ENCODE measurements around the gene IQCN. TPM values are rescaled to one million over a fixed set of nuclear protein-coding genes. Genes with fewer than 3 reads are reported as not detected.

The IQCN gene
- total and polyA plus RNA-seq, 4 donors: 0.19 to 2.4 (median 0.53) TPM

DNA sequence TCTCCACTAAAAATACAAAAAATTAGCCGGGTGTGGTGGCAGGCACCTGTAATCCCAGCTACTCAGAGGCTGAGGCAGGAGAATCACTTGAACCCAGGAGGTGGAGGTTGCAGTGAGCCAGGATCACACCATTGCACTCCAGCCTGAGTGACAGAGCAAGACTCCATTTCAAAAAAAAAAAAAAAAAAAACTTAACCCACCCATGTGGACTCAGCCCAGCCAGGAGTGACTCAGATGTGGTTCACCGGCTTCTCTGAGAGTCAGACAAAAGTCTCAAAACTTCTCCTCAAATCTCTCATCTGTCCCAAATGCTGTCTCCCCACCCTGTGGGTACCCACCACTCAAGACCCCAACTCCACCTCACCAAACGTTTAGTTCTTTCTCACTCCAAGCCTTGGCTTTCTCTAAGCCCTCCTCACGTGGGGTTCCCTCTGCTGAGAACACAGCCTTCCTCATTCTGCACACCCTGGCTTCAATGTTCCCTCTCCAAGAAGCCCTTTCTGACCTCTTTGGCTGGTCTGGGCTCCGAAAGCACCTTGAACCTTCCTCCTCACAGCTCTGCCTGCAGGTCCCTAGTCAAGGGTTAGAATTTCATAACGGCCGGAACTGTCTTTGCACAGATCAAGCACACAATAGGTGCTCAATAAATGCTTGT, 59.3 kb downstream of the IQCN start:
- no peak overlapping the region for H3K9ac ChIP-seq (ENCODE audit: low read depth in 1 of 2, low read length in 2 of 2)
- no peaks in the 10 kb centered on the region for H3K36me3 ChIP-seq (ENCODE audit: control insufficient read depth in 4 of 4, insufficient read depth in 3 of 4, low read depth in 1 of 4, low read length in 3 of 4)
- no peak for DNase-seq (ENCODE audit: low spot score)
- H3K4me3 ChIP-seq (ENCODE audit: low read depth in 1 of 3, low read length in 3 of 3): no peak overlapping the region
- no peaks in the 10 kb centered on the region for H3K9me3 ChIP-seq (ENCODE audit: control insufficient read depth in 4 of 4, low read length in 3 of 4)
- no peaks in the 10 kb centered on the region for H3K27me3 ChIP-seq (ENCODE audit: control insufficient read depth in 4 of 4, insufficient read depth in 4 of 4, low read length in 3 of 4)
- H3K4me1 ChIP-seq (ENCODE audit: control insufficient read depth in 4 of 4, insufficient read depth in 4 of 4, low read length in 3 of 4): no peaks in the 10 kb centered on the region
- no peak for TF ChIP-seq REST (IDR thresholded peaks at IDR 0.05)
- no peak for TF ChIP-seq SP1 (IDR thresholded peaks at IDR 0.05)
- no peak for TF ChIP-seq MAX (IDR thresholded peaks at IDR 0.05)
- TF ChIP-seq, protein P1, sequence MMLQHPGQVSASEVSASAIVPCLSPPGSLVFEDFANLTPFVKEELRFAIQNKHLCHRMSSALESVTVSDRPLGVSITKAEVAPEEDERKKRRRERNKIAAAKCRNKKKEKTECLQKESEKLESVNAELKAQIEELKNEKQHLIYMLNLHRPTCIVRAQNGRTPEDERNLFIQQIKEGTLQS (IDR thresholded peaks at IDR 0.05): no peak
- TF ChIP-seq HNF4G (IDR thresholded peaks at IDR 0.05): no peak
- no peak overlapping the region for H3K27ac ChIP-seq (ENCODE audit: low read depth in 1 of 2, low read length in 2 of 2)
- WGBS: 76% methylated on average over 7 of the region's 7 CpGs

GRCh38 chr19:18211683-18212082, 62.6 kb downstream of the IQCN start:
- Histone ChIP-seq H3K27me3 (ENCODE audit: control insufficient read depth in 4 of 4, insufficient read depth in 4 of 4, low read length in 3 of 4) (no peaks in the 10 kb centered on the region), H3K9me3 (ENCODE audit: control insufficient read depth in 4 of 4, low read length in 3 of 4) (no peaks in the 10 kb centered on the region), H3K9ac (ENCODE audit: low read depth in 1 of 2, low read length in 2 of 2) (no peak overlapping the region), H3K4me3 (ENCODE audit: low read depth in 1 of 3, low read length in 3 of 3) (no peak overlapping the region), H3K27ac (ENCODE audit: low read depth in 1 of 2, low read length in 2 of 2) (no peak overlapping the region), H3K4me1 (ENCODE audit: control insufficient read depth in 4 of 4, insufficient read depth in 4 of 4, low read length in 3 of 4) (no peaks in the 10 kb centered on the region), H3K36me3 (ENCODE audit: control insufficient read depth in 4 of 4, insufficient read depth in 3 of 4, low read depth in 1 of 4, low read length in 3 of 4) (no peaks in the 10 kb centered on the region)
- TF ChIP-seq NR2F2 (IDR thresholded peaks at IDR 0.05) (no peak), SP1 (IDR thresholded peaks at IDR 0.05) (no peak), HNF4G (IDR thresholded peaks at IDR 0.05) (no peak), YY1 (IDR thresholded peaks at IDR 0.05) (no peak), GABPA (IDR thresholded peaks at IDR 0.05 in 1 of 2, conservative IDR thresholded peaks at IDR 0.05 in 1 of 2) (no peak), REST (IDR thresholded peaks at IDR 0.05) (no peak), EGR1 (IDR thresholded peaks at IDR 0.05; ENCODE audit: low read depth in 2 of 2) (no peak), FOXA2 (IDR thresholded peaks at IDR 0.05) (no peak), MAX (IDR thresholded peaks at IDR 0.05) (no peak), CTCF (IDR thresholded peaks at IDR 0.05; ENCODE audit: low read depth, low read length, missing input control) (no peak), HNF4A (conservative IDR thresholded peaks at IDR 0.05) (no peak), RAD21 (IDR thresholded peaks at IDR 0.05) (no peak), RXRA (IDR thresholded peaks at IDR 0.05) (no peak), FOXA1 (IDR thresholded peaks at IDR 0.05) (no peak), TAF1 (conservative IDR thresholded peaks at IDR 0.05) (no peak), JUND (IDR thresholded peaks at IDR 0.05) (no peak)
- TF ChIP-seq, protein P2, sequence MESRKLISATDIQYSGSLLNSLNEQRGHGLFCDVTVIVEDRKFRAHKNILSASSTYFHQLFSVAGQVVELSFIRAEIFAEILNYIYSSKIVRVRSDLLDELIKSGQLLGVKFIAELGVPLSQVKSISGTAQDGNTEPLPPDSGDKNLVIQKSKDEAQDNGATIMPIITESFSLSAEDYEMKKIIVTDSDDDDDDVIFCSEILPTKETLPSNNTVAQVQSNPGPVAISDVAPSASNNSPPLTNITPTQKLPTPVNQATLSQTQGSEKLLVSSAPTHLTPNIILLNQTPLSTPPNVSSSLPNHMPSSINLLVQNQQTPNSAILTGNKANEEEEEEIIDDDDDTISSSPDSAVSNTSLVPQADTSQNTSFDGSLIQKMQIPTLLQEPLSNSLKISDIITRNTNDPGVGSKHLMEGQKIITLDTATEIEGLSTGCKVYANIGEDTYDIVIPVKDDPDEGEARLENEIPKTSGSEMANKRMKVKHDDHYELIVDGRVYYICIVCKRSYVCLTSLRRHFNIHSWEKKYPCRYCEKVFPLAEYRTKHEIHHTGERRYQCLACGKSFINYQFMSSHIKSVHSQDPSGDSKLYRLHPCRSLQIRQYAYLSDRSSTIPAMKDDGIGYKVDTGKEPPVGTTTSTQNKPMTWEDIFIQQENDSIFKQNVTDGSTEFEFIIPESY (IDR thresholded peaks at IDR 0.05): no peak
- TF ChIP-seq, protein P1 (IDR thresholded peaks at IDR 0.05): no peak
- DNase-seq (ENCODE audit: low spot score): no peak
- 87% methylated on average over 14 of the region's 14 CpGs for WGBS
